ENCODE data around the gene MBD5. TPM values are rescaled to one million over a fixed set of nuclear protein-coding genes. Genes with fewer than 3 reads are reported as not detected.

The MBD5 gene
- total and polyA plus RNA-seq, 4 donors, result 2.0 to 15.9 (median 9.5) TPM

- H3K4me3 ChIP-seq (ENCODE audit: low read depth in 1 of 3, low read length in 3 of 3), result no peak overlapping the region
- H3K9ac ChIP-seq (ENCODE audit: low read depth in 1 of 2, low read length in 2 of 2), result no peak overlapping the region
- H3K4me1 ChIP-seq (ENCODE audit: control insufficient read depth in 4 of 4, insufficient read depth in 4 of 4, low read length in 3 of 4), result no peaks in the 10 kb centered on the region
- H3K27ac ChIP-seq (ENCODE audit: low read depth in 1 of 2, low read length in 2 of 2), result no peak overlapping the region
- no peaks in the 10 kb centered on the region for H3K27me3 ChIP-seq (ENCODE audit: control insufficient read depth in 4 of 4, insufficient read depth in 4 of 4, low read length in 3 of 4)
- no peaks in the 10 kb centered on the region for H3K9me3 ChIP-seq (ENCODE audit: control insufficient read depth in 4 of 4, low read length in 3 of 4)
- 96% methylated on average over 5 of the region's 5 CpGs for WGBS
- no peaks in the 10 kb centered on the region for H3K36me3 ChIP-seq (ENCODE audit: control insufficient read depth in 4 of 4, insufficient read depth in 3 of 4, low read depth in 1 of 4, low read length in 3 of 4)
- no peak for DNase-seq (ENCODE audit: low spot score)
- no peak for TF ChIP-seq CTCF (IDR thresholded peaks at IDR 0.05; ENCODE audit: low read depth, low read length, missing input control)
- TF ChIP-seq TAF1 (conservative IDR thresholded peaks at IDR 0.05), result no peak
- TF ChIP-seq FOXA2 (IDR thresholded peaks at IDR 0.05), result no peak
- no peak for TF ChIP-seq RXRA (IDR thresholded peaks at IDR 0.05)
- TF ChIP-seq MAX (IDR thresholded peaks at IDR 0.05), result no peak
- no peak for TF ChIP-seq GABPA (IDR thresholded peaks at IDR 0.05 in 1 of 2, conservative IDR thresholded peaks at IDR 0.05 in 1 of 2)
- no peak for TF ChIP-seq YY1 (IDR thresholded peaks at IDR 0.05)
- TF ChIP-seq SP1 (IDR thresholded peaks at IDR 0.05), result no peak
- no peak for TF ChIP-seq EGR1 (IDR thresholded peaks at IDR 0.05; ENCODE audit: low read depth in 2 of 2)
- TF ChIP-seq, protein P1, sequence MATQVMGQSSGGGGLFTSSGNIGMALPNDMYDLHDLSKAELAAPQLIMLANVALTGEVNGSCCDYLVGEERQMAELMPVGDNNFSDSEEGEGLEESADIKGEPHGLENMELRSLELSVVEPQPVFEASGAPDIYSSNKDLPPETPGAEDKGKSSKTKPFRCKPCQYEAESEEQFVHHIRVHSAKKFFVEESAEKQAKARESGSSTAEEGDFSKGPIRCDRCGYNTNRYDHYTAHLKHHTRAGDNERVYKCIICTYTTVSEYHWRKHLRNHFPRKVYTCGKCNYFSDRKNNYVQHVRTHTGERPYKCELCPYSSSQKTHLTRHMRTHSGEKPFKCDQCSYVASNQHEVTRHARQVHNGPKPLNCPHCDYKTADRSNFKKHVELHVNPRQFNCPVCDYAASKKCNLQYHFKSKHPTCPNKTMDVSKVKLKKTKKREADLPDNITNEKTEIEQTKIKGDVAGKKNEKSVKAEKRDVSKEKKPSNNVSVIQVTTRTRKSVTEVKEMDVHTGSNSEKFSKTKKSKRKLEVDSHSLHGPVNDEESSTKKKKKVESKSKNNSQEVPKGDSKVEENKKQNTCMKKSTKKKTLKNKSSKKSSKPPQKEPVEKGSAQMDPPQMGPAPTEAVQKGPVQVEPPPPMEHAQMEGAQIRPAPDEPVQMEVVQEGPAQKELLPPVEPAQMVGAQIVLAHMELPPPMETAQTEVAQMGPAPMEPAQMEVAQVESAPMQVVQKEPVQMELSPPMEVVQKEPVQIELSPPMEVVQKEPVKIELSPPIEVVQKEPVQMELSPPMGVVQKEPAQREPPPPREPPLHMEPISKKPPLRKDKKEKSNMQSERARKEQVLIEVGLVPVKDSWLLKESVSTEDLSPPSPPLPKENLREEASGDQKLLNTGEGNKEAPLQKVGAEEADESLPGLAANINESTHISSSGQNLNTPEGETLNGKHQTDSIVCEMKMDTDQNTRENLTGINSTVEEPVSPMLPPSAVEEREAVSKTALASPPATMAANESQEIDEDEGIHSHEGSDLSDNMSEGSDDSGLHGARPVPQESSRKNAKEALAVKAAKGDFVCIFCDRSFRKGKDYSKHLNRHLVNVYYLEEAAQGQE (IDR thresholded peaks at IDR 0.05), result no peak
- no peak for TF ChIP-seq JUND (IDR thresholded peaks at IDR 0.05)
- TF ChIP-seq, protein P2, sequence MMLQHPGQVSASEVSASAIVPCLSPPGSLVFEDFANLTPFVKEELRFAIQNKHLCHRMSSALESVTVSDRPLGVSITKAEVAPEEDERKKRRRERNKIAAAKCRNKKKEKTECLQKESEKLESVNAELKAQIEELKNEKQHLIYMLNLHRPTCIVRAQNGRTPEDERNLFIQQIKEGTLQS (IDR thresholded peaks at IDR 0.05), result no peak
- TF ChIP-seq NR2F2 (IDR thresholded peaks at IDR 0.05), result no peak
- no peak for TF ChIP-seq HNF4G (IDR thresholded peaks at IDR 0.05)
These were observed 39.9 kb upstream of the MBD5 start for GRCh38 chr2:147980940-147981528.

- H3K4me1 ChIP-seq (ENCODE audit: control insufficient read depth in 4 of 4, insufficient read depth in 4 of 4, low read length in 3 of 4), result peaks cover 2 to 13% (median 3%) of the 10 kb centered on the region in 4 donors
- TF ChIP-seq, protein P3, sequence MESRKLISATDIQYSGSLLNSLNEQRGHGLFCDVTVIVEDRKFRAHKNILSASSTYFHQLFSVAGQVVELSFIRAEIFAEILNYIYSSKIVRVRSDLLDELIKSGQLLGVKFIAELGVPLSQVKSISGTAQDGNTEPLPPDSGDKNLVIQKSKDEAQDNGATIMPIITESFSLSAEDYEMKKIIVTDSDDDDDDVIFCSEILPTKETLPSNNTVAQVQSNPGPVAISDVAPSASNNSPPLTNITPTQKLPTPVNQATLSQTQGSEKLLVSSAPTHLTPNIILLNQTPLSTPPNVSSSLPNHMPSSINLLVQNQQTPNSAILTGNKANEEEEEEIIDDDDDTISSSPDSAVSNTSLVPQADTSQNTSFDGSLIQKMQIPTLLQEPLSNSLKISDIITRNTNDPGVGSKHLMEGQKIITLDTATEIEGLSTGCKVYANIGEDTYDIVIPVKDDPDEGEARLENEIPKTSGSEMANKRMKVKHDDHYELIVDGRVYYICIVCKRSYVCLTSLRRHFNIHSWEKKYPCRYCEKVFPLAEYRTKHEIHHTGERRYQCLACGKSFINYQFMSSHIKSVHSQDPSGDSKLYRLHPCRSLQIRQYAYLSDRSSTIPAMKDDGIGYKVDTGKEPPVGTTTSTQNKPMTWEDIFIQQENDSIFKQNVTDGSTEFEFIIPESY (IDR thresholded peaks at IDR 0.05), result no peak
- TF ChIP-seq EGR1 (IDR thresholded peaks at IDR 0.05; ENCODE audit: low read depth in 2 of 2), result no peak
- no peak for TF ChIP-seq CTCF (IDR thresholded peaks at IDR 0.05; ENCODE audit: low read depth, low read length, missing input control)
- 97% methylated on average over 3 of the region's 3 CpGs for WGBS
- H3K4me3 ChIP-seq (ENCODE audit: low read depth in 1 of 3, low read length in 3 of 3), result no peak overlapping the region
- no peak overlapping the region for H3K9ac ChIP-seq (ENCODE audit: low read depth in 1 of 2, low read length in 2 of 2)
- H3K36me3 ChIP-seq (ENCODE audit: control insufficient read depth in 4 of 4, insufficient read depth in 3 of 4, low read depth in 1 of 4, low read length in 3 of 4), result no peaks in the 10 kb centered on the region
- H3K27me3 ChIP-seq (ENCODE audit: control insufficient read depth in 4 of 4, insufficient read depth in 4 of 4, low read length in 3 of 4), result no peaks in the 10 kb centered on the region
- no peaks in the 10 kb centered on the region for H3K9me3 ChIP-seq (ENCODE audit: control insufficient read depth in 4 of 4, low read length in 3 of 4)
- no peak for DNase-seq (ENCODE audit: low spot score)
- no peak overlapping the region for H3K27ac ChIP-seq (ENCODE audit: low read depth in 1 of 2, low read length in 2 of 2)
These were observed 31.8 kb upstream of the MBD5 start for GRCh38 chr2:147989102-147989501.

Measured in liver (tissue), 9 donors.